PC-9 (cell line): ENCODE data around the gene ECHDC3.

ENCODE experiments used
- EZH2 ChIP-seq: fragments of 200-600 bp; sonication (generic); IDR thresholded peaks from 2 replicates; pipeline ENCODE4 v1.8.0; 2017; ENCODE audit warnings: antibody characterized with exemption, low read depth
- TF ChIP-seq, protein P1 (sequence below): fragments of 200-600 bp; sonication (generic); conservative IDR thresholded peaks from 2 replicates; pipeline ENCODE4 v1.6.1; 2017; ENCODE audit warnings: mixed run types, antibody characterized with exemption, mild to moderate bottlenecking, moderate library complexity

DNA sequence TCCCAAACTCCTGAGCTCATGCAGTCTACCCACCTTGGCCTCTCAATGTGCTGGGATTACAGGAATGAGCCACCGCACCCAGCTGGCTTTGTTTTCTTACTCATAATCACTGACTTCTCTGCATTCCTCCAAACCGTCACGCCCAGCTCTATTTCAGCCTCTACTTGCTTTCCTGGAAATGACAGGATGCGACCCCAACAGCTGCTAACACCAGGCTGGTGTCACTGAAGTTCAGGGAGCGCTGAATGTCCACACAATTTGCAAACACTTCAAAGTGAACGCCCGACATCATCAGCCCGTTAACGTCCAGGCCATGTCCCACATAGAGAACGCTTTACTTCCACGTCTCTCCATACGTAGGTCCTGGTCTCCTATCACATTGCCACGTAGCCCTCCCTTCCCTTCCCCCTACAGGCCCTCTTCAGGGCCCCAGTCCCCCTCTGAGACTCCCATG lies 68.2 kb downstream of the ECHDC3 start:
- TF ChIP-seq, protein P1, sequence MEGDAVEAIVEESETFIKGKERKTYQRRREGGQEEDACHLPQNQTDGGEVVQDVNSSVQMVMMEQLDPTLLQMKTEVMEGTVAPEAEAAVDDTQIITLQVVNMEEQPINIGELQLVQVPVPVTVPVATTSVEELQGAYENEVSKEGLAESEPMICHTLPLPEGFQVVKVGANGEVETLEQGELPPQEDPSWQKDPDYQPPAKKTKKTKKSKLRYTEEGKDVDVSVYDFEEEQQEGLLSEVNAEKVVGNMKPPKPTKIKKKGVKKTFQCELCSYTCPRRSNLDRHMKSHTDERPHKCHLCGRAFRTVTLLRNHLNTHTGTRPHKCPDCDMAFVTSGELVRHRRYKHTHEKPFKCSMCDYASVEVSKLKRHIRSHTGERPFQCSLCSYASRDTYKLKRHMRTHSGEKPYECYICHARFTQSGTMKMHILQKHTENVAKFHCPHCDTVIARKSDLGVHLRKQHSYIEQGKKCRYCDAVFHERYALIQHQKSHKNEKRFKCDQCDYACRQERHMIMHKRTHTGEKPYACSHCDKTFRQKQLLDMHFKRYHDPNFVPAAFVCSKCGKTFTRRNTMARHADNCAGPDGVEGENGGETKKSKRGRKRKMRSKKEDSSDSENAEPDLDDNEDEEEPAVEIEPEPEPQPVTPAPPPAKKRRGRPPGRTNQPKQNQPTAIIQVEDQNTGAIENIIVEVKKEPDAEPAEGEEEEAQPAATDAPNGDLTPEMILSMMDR: no peak
- no peak for TF ChIP-seq EZH2
